ENCODE results near the gene CARD11. TPM values are rescaled to one million over a fixed set of nuclear protein-coding genes. Genes with fewer than 3 reads are reported as not detected.
"Not testable (repeated sequence)": the region's sequence is repeated elsewhere in the genome, so short reads cannot be mapped to it uniquely, and the experiment has no call there.

The CARD11 gene
- total RNA-seq, 1 donor from 2014 or later, result 3.5 TPM

DNA sequence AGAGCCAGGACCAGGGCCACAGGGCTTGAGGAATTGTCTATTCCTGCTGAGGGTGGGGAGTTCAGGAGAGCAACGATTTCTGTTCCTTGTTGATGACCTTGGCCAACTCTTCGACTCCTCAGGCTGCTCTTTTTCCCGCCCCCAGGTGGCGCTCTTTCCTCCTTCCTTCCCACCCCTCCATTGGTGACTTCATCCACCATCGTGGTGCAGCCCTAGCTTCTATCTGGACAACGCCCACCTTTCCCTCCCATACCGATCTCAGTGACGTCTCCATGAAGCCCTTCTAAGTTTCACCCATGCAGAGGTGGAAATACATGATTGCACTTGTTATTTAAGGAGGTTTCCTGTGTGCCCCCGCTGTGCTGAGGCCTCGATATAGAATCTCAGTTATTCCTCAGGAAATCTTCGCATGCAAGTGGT is 22.1 kb upstream of the CARD11 start:
- no peak for DNase-seq (ENCODE audit: extremely low read depth, low read depth, low spot score)

DNA sequence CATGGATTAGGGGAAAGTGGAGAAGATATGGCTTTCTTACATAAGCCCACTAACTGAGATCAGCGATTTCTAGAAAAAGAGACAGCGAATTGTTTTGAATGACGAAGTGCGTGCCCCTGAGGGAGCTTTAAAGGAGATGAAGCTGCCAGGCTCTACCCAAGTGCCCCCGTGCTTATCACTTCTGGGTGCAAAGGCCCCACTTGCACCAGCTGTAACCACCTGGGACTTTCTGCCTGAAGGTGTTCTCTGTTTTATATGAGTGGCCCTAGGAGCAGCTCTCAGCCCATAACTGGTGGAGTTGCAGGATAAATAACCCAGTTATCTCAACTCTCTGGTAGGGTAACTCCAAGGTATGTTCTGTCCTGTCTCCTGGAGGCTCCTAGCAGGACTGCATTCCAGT is 20.4 kb upstream of the CARD11 start:
- no peak for DNase-seq (ENCODE audit: extremely low read depth, low read depth, low spot score)

DNA sequence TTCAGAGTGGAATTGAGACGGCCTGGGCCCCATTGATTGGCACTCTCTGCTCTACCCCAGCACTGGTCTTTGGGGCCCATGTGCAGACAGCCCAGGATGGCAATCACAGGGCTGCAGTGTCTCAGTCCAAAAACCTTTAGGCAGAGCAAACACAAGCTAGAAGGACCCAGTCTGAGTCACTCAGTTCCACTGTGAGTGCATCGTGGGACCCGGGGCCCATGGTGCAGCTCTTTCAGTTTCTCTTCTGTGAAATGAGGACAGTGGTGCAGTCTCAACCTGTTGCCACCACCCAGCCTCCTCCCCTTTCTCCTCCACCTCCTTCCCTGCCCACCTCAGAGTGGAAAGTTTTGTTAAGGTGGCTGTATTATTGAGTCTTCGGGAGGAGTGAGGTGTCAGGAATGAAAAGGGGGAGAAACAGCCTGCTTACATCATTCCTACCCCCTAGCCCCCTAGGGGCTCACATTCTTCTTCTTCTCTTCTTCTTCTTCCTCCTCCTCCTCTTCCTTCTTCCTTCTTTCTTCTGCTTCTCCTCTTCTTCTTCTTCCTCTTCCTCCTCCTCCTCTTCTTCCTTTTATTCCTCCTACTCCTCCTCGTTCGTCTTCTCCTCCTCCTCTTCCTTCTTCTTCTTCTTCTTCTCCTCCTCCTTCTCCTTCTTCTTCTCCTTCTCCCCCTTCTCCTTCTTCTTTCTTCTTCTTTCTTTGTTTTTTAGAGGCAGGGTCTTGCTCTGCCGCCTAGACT is 19.5 kb upstream of the CARD11 start:
- DNase-seq (ENCODE audit: extremely low read depth, low read depth, low spot score), result no peak

DNA sequence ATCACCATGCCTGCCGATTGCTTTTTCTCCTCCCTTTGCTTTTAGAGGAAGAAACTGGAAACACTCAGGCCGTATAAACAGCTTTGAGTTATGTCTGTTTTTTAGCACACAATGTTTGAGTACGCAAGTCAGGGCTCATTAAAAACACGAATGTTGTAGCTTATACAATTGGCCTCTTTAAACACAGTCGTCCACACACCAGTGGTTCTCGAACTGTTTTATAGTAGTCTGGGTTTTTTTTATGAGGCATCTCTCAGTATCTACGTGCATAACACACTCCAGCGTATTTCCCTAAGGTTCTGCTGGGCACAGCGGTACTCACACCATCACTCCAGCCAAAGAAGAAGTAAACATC is 13.4 kb upstream of the CARD11 start:
- DNase-seq (ENCODE audit: extremely low read depth, low read depth, low spot score), result no peak

DNA sequence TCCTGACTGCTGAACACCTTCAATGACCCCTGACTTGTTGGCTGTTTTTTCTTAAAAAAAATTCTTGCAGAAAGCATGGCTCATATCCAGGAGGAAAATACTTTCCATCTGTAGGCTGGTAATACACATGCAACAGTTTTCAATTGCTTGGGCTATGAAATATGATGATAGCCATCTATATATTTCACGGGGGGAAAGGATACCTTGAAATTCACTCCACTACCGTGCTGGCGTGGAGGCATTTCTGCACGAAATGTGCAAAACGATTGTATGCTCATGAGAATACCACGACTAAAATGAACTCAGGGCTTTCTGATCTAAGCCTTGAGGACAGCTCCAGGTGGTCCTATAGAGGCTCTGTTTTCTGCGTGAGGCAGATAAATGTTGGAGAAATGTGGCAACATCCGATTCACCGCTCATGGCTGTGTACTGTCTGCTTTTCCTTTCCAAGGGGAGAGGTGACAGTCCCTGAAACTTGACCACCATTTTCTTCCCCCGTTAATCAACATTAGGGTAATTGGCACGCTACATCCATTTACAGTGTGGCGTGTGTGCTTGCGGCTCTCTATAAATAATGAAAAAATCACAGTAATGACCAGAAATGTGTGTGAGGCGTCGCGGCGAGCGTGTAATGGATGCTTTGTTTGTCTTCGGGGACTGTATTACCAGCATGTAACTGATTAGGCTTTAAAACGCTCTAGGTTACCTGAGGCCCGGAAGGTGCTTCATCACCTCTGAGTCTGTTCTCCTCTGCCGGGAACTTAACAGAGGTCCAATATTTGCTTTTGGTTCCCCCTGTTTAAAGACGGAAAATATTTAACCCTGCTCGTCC is 12.8 kb upstream of the CARD11 start:
- DNase-seq (ENCODE audit: extremely low read depth, low read depth, low spot score), result no peak

DNA sequence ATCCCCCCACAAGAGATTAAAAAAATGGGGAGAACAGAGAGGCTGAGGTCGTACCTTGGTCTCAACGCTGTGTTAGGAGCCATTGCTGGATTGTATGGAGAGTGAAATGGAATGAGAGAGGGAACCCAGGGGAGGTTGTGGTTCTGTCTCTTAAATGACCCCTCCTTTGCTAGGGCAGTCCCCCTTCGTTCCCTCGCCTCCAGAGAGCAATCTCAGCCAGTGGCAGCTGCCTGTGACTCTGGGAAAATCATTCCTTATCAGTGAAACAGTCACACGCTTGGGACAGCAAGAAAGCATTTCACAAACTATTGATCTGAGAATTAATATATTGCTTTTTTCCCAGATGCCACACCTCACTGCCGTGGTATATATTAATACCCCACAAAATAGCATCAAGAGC is 12.0 kb upstream of the CARD11 start:
- no peak for DNase-seq (ENCODE audit: extremely low read depth, low read depth, low spot score)

DNA sequence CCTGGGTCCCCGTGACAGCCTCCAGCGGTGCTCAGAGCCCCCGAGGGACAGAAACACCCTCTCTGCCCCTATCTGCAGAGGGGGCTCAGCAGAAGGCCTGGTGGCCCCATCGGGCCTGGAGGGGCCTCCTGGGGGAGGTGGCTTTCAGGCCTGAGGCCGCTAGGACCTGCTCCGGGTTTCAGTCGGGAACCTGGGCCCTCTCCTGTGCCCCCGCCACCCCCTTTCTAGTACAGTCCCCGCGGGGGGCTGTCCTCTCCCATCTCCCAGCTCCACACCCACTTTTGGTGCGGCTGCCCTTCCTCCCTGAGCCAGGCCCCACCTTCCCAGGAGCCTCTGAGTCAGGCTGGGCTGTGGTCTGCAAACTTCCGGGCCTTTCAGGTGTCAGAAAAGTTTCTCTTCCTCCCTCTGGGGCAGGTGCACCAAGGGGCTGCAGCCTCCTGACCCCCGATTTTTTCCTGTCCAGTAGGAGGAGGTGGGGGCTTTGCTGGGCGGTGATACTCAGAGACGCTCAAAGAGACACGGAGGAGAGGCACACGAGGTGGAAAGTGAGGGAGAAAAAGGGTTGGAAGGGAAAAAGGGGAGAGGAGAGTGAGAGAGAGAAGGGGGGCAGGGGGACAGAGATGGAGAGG is 692 bp downstream of the CARD11 start:
- no peak for DNase-seq (ENCODE audit: extremely low read depth, low read depth, low spot score)

DNA sequence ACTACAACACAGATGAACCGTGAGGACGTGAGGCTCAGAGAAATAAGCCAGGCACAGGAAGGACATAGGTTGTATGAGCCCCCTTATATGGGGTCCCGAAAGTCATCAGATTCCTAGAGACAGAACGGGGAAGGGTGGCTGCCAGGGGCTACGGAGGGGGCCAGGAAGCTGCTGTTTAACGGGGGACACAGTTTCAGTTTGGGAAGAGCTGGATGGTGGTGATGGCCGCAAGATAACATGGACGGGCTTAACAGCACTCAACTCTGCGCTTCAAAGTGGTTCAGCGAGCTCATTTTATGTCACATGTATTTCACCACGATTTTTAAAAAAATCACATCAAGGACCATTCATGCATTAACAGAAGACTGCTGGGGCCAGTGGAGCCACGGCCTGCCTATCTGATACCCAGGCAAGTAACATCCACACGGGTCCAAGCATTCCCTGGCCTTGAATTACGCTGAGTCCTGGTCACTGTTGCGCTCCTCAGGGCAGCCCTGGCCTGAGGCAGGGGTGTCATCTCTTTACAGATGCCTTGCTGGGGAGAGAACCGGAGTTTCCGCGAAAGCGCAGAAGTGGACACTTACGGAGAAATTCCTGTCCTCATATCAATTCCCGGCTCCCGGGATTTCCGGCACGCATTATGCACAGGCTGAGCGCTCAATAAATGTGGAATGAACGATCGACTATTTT is 1.5 kb downstream of the CARD11 start:
- no peak for DNase-seq (ENCODE audit: extremely low read depth, low read depth, low spot score)

DNA sequence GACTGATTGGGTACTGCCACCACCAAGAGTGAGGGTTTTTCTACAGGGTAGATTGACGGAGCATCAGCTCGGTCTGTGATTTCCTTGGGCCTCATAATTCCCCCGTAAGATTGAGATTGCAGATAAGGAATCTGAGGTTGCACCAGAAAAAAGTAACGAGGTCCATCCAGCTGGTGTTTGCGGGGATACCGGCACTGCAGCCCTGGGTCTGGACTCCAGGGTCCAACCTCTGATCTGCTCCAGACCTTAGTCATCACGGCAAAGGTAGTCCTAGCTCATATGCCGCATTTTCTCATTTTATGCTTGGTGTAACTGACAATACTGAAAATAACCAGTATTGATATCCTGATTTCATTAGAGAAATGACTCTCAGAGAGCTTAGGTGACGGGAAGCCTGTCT is 3.9 kb downstream of the CARD11 start:
- DNase-seq (ENCODE audit: extremely low read depth, low read depth, low spot score), result no peak

DNA sequence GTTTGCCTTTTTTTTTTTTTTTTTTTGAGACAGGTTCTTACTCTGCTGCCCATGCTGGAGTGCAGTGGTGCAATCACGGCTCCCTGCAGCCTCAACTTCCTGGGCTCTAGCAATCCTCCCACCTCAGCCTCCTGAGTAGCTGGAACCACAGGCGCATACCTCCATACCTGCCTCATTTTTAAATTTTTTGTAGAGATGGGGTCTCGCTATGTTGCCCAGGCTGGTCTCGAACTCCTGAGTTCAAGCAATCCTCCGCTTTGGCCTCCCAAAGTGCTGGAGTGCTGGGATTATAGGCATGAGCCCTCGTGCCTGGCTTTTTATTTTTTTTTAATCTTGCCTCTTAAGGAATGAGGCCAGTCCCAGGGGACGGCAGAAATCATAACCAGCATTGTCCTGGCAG is 5.7 kb downstream of the CARD11 start:
- DNase-seq (ENCODE audit: extremely low read depth, low read depth, low spot score), result not testable (repeated sequence)

DNA sequence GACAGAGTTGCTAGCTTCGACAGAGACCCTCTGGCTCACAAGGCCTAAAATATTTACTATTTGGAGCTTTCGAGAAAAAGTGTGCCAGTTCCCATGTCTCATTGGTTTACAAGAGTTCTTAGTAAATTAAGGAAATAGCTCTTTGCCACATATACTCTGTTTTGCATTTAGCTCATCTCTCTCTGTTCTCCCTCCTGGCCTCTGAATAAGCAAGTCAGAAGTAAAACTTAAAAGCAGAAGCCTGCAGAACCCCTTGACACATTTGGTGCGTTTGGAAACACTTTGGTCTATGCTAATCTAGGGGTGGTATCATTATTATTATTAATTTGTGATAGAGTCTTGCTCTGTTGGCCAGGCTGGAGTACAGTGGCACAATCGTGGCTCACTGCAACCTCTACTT is 6.4 kb downstream of the CARD11 start:
- no peak for DNase-seq (ENCODE audit: extremely low read depth, low read depth, low spot score)

DNA sequence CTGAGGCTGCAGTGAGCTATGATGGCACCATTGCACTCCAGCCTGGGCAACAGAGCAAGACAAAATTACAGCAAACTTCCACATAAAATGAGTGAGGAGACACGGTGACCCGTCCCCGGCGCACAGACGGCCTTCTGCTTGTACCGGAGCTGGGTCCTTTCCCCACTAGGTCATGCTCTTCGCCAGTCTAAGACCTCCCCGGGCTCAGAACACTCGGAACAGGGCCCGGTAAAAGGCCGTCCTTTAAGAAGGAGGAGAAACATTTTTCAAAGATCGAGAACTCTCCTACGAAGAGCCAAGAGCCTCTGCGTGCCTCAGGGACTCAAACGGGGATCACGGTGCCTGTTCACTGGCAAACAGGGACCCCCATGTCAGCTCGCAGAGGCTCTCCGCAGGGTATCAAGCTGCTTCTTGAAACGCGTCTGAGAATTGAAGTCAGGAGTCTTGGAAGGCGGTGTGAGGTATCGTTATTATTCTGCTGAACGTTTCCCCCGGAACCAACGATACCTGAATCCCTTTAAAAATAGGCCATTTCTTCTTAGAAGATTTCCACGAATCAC is 9.0 kb downstream of the CARD11 start:
- DNase-seq (ENCODE audit: extremely low read depth, low read depth, low spot score), result no peak

DNA sequence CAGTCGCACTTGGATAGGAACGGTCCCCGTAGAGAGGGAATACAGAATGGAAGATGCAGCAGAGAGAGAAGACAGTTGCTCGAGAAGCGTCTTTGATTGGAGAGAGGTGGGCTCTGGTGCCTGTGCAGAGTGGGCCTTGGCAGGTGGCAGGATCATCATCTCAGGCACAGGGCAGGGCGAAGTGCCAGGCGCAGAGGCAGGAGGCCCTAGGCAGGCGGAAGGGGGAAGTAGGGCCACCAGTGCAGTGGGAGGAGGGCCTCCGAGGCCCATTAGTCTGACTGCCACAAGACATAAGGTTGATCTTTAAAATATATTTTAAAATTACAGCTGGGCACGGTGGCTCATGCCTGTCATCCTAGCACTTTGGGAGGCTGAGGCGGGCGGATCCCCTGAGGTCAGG is 10.1 kb downstream of the CARD11 start:
- no peak for DNase-seq (ENCODE audit: extremely low read depth, low read depth, low spot score)

DNA sequence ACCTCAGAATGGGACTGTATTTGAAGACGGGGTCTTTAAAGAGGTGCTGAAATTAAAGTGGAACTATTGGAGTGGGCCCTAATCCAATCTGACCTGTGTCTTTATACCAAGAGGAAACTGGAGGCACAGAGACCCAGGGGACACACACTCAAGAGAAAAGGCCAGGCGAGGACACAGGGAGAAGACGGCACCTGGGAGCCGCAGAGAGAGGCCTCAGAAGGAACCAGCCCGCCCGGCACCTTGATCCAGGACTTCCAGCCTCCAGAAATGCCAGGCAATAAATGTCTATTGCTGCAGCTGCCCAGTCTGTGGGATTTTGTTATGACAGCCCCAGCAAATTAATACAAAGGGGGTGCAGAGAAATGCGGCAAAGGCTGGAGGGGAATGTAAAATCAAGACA is 10.5 kb downstream of the CARD11 start:
- no peak for DNase-seq (ENCODE audit: extremely low read depth, low read depth, low spot score)

DNA sequence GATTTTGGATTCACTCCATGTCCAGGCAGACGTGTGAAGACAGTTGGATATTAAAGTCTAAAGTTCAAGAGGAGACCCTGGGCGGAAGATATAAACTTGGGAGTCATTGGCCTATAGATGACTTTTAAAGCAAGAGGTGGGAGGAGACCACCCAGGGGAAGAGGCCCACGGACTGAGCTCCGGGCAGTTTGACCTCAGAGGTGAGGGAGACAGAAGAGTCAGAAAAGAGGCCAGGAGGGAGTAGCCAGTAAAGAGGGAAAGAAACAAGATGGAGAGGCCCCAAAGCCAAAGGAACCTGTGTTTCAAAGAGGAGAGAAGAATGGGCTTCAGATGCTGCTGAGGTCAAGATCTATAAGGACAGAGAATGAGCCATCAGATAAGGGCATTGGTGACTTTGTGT is 11.4 kb downstream of the CARD11 start:
- DNase-seq (ENCODE audit: extremely low read depth, low read depth, low spot score), result no peak

DNA sequence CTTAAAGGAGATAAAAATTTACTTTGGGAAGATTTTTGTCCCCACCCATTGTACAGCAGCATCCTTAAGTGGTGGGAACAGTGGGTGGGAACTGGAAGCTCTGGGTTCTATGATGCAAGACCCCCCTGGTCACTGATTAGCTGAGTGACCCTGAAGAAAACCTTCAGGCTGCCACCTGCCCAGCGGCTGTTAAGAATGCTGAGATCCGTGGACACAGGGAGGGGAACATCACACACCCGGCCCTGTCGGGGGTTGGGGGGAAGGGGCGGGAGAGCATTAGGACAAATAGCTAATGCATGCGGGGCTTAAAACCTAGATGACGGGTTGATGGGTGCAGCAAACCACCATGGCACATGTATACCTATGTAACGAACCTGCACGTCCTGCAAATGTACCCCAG is 14.5 kb downstream of the CARD11 start:
- DNase-seq (ENCODE audit: extremely low read depth, low read depth, low spot score), result no peak

DNA sequence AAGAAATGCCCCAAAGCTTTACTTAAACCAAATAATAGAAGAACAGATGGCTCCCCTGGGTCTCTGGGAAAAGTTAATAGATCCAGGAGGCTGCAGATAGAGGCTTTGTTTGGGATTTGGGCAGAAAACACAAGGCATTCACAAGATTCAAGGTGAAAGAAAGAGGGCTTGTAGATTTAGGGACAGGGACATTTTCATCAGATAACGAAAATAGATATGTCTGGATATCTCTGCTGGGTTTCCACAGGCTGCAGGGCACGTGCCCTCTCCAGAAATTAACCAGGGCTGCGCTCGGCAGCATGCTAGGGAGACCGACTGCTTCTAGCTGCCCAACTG is 14.9 kb downstream of the CARD11 start:
- DNase-seq (ENCODE audit: extremely low read depth, low read depth, low spot score), result no peak

DNA sequence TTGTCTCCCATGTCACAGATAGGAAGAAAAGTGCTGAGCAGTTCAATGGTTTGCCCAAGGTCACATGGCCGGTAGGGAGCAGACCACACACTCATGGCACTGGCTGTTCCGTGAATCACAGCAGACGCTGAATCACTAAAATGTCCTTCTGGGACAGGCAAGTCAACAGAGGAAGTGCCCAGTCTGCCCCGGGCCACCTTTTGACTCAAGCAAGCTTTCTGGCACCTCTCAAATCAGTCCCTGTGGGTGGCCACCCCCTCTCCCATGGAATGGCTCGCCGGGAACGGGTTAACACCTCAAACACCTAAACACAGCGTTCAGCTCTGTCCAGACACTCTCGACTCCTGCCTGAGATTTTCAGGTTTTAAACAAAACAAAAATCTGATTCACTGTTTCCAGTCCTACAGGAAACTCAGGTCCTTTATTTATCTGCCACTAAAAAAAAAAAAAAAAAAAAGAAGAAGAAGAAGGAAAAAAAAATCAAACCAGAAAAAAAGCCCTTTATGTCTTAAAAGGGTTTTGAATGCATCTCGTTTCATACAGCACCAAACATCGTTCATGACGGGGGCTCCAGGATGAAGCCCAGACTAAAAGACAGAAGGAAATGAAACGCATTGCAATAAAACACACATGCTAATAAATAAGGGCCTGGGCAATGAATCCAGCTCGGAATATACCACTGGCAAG is 15.5 kb downstream of the CARD11 start:
- DNase-seq (ENCODE audit: extremely low read depth, low read depth, low spot score), result peak; percentile 20

DNA sequence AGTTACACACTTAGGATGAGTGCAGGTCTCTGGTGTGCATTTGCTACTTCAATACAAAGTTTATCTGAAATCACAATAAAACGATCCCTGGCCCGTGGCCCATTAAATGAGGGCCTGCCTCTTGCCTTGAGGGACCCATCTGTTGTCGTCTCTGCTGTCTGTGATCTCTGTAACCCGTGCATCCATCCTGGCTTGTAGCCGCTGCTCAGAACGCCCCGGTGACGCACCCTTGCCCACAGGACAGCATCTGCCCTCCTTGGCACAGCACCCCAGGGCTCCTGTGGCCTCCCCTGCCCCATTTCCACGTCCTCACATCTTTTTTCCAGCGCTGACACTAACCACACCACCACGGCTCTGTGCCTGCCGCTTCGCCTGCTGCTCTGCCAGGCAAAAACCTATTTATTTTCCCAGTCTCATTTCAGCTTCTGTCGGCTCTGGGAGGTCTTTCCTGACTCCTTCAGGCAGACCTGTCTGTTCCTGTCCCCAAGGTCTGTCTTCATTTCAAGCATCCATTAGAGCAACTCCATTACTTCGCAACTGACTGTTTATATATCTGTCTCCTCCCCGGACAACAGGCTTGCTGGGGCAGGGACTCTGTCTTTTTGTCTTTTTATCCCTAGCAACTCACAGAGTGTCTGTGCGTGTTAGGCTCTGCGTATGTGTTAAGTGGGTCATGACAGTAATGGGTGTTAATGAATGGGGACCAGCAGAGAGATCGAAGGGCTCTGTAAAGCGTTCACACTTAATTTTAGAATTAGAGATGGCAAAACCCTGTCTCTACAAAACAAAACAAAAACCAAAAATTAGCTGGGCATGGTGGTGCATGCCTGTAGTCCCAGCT is 16.4 kb downstream of the CARD11 start:
- DNase-seq (ENCODE audit: extremely low read depth, low read depth, low spot score), result no peak

DNA sequence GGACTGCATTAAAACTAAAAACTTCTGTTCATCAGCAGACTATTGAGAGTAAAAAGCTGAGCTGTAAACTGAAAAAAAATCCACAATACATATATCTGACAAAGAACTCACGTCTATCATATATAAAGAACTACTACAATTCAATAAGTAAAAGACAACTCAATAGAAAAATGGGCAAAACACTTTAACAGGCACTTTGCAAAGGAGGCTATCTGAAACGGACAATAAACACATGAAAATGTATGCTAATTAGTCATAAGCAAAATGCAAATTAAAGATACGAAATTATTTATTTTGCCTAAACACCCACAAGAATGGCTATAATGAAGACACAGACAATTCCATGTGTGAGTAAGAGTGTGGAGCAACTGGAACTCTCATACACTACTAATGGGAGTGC is 18.1 kb downstream of the CARD11 start:
- DNase-seq (ENCODE audit: extremely low read depth, low read depth, low spot score), result no peak
